MM.1S (cell line): ENCODE measurements around the gene HS6ST3.

ENCODE experiments used
- DNase-seq: peaks from one replicate; pipeline ENCODE4 v3.0.0-alpha.2; 2015
- H2AFZ ChIP-seq: fragments of 300-600 bp; sonication (generic); 2 replicates; pipeline ENCODE4 v1.6.0; 2016; ENCODE audit warnings: antibody characterized with exemption, low read length
- H3F3A ChIP-seq: fragments of 300-600 bp; sonication (generic); 2 replicates; pipeline ENCODE4 v1.6.1; 2016; ENCODE audit warnings: mild to moderate bottlenecking, antibody characterized with exemption, low read length, moderate library complexity, mixed read lengths; ENCODE audit not compliant: insufficient read depth
- H3K27ac ChIP-seq: fragments of 300-600 bp; sonication (generic); 2 replicates; pipeline ENCODE4 v1.5.1; 2016; ENCODE audit warnings: mild to moderate bottlenecking, low read length
- H3K27me3 ChIP-seq: fragments of 300-600 bp; sonication (generic); replicated peaks from 2 replicates; pipeline ENCODE4 v1.6.0; 2016; ENCODE audit warnings: low read length; ENCODE audit not compliant: insufficient read depth
- H3K36me3 ChIP-seq: fragments of 300-600 bp; sonication (generic); replicated peaks from 2 replicates; pipeline ENCODE4 v1.6.1; 2016; ENCODE audit warnings: mild to moderate bottlenecking, low read length, mixed read lengths; ENCODE audit not compliant: insufficient read depth
- H3K4me1 ChIP-seq: fragments of 300-600 bp; sonication (generic); 2 replicates; pipeline ENCODE4 v1.6.1; 2016; ENCODE audit warnings: low read length, mixed read lengths
- H3K4me2 ChIP-seq: fragments of 300-600 bp; sonication (generic); 2 replicates; pipeline ENCODE4 v1.6.0; 2016; ENCODE audit warnings: low read depth, low read length
- H3K4me3 ChIP-seq: fragments of 300-600 bp; sonication (generic); 2 replicates; pipeline ENCODE4 v1.5.1; 2016; ENCODE audit warnings: low read length, mixed read lengths
- H3K79me2 ChIP-seq: fragments of 300-600 bp; sonication (generic); 2 replicates; pipeline ENCODE4 v1.6.1; 2016; ENCODE audit warnings: mixed run types, low read length, mixed read lengths
- H3K9ac ChIP-seq: fragments of 300-600 bp; sonication (generic); 2 replicates; pipeline ENCODE4 v1.6.1; 2016; ENCODE audit warnings: low read length, mixed read lengths
- H3K9me2 ChIP-seq: fragments of 300-600 bp; sonication (generic); replicated peaks from 2 replicates; pipeline ENCODE4 v1.6.1; 2016; ENCODE audit warnings: mild to moderate bottlenecking, low read length, mixed read lengths; ENCODE audit not compliant: insufficient read depth
- H3K9me3 ChIP-seq: fragments of 300-600 bp; sonication (generic); replicated peaks from 2 replicates; pipeline ENCODE4 v1.6.1; 2016; ENCODE audit warnings: mild to moderate bottlenecking, low read length, mixed read lengths; ENCODE audit not compliant: insufficient read depth
- H4K20me1 ChIP-seq: fragments of 300-600 bp; sonication (generic); 2 replicates; pipeline ENCODE4 v1.6.1; 2016; ENCODE audit warnings: mild to moderate bottlenecking, low read length, moderate library complexity, mixed read lengths; ENCODE audit not compliant: insufficient read depth
- CTCF ChIP-seq: fragments of 300-600 bp; sonication (generic); IDR thresholded peaks from 2 replicates; pipeline ENCODE4 v1.5.1; 2016; ENCODE audit warnings: antibody characterized with exemption, low read length, mixed read lengths
- EZH2 ChIP-seq: fragments of 300-600 bp; sonication (generic); optimal IDR thresholded peaks from 2 replicates; pipeline ENCODE3; 2017; ENCODE audit warnings: low read depth, mild to moderate bottlenecking, antibody characterized with exemption, low read length, mixed read lengths
- EZH2phosphoT487 ChIP-seq: fragments of 300-600 bp; sonication (generic); IDR thresholded peaks from 2 replicates; pipeline ENCODE4 v1.6.1; 2018; ENCODE audit warnings: antibody characterized with exemption, low read length

The HS6ST3 gene

GRCh38 chr13:96652506-96652905 lies 562.6 kb downstream of the HS6ST3 start:
- Histone ChIP-seq H3K4me1 (no peaks in the 10 kb centered on the region), H3K27ac (no peak overlapping the region), H3F3A (no peaks in the 10 kb centered on the region), H2AFZ (no peak overlapping the region), H3K4me2 (no peak overlapping the region), H3K9me2 (no peaks in the 10 kb centered on the region), H3K79me2 (no peaks in the 10 kb centered on the region), H3K36me3 (no peaks in the 10 kb centered on the region), H3K4me3 (no peak overlapping the region), H3K27me3 (no peaks in the 10 kb centered on the region), H4K20me1 (no peaks in the 10 kb centered on the region), H3K9ac (no peak overlapping the region), H3K9me3 (no peaks in the 10 kb centered on the region)
- DNase-seq: no peak
- no peak for TF ChIP-seq EZH2

- Histone ChIP-seq H3F3A (no peaks in the 10 kb centered on the region), H3K9me3 (no peaks in the 10 kb centered on the region; the same call in 1 of the 2 replicates), H3K9ac (no peak overlapping the region), H3K36me3 (no peaks in the 10 kb centered on the region), H4K20me1 (no peaks in the 10 kb centered on the region), H3K4me1 (no peaks in the 10 kb centered on the region), H3K9me2 (no peaks in the 10 kb centered on the region), H3K79me2 (no peaks in the 10 kb centered on the region), H2AFZ (no peak overlapping the region), H3K27ac (no peak overlapping the region), H3K4me2 (no peak overlapping the region), H3K4me3 (no peak overlapping the region), H3K27me3 (no peaks in the 10 kb centered on the region)
- no peak for DNase-seq
- TF ChIP-seq CTCF: no peak
- no peak for TF ChIP-seq EZH2phosphoT487
- no peak for TF ChIP-seq EZH2
These were observed 571.7 kb downstream of the HS6ST3 start for GRCh38 chr13:96661612-96662011.

- no peak for TF ChIP-seq EZH2phosphoT487
- TF ChIP-seq CTCF: no peak
- no peak for TF ChIP-seq EZH2
- DNase-seq: no peak
- no peak overlapping the region for H3K4me3 ChIP-seq
- H3K4me2 ChIP-seq: no peak overlapping the region
- H3K9me2 ChIP-seq: no peaks in the 10 kb centered on the region
- H3K27ac ChIP-seq: no peak overlapping the region
- H3K36me3 ChIP-seq: no peaks in the 10 kb centered on the region
- no peak overlapping the region for H2AFZ ChIP-seq
- H3K9me3 ChIP-seq: no peaks in the 10 kb centered on the region; the same call in 1 of the 2 replicates
- no peaks in the 10 kb centered on the region for H4K20me1 ChIP-seq
- no peak overlapping the region for H3K9ac ChIP-seq
- H3K27me3 ChIP-seq: no peaks in the 10 kb centered on the region
- H3K4me1 ChIP-seq: no peaks in the 10 kb centered on the region
- no peaks in the 10 kb centered on the region for H3F3A ChIP-seq
- no peaks in the 10 kb centered on the region for H3K79me2 ChIP-seq
These were observed 572.1 kb downstream of the HS6ST3 start for GRCh38 chr13:96662036-96662435.

- Histone ChIP-seq H4K20me1 (no peaks in the 10 kb centered on the region), H3K27me3 (no peaks in the 10 kb centered on the region), H3K4me1 (no peaks in the 10 kb centered on the region), H3K9me2 (no peaks in the 10 kb centered on the region), H3K79me2 (no peaks in the 10 kb centered on the region), H3K36me3 (no peaks in the 10 kb centered on the region), H3K9me3 (no peaks in the 10 kb centered on the region), H3K4me2 (no peak overlapping the region), H3K4me3 (no peak overlapping the region), H2AFZ (no peak overlapping the region), H3F3A (no peaks in the 10 kb centered on the region), H3K27ac (no peak overlapping the region), H3K9ac (no peak overlapping the region)
- no peak for DNase-seq
- TF ChIP-seq EZH2 (no peak), EZH2phosphoT487 (no peak), CTCF (no peak)
These were observed 577.5 kb downstream of the HS6ST3 start for GRCh38 chr13:96667294-96668018.
